GM19455 (cell line): ENCODE results near the gene FAM120A.
"Not testable (repeated sequence)": the region's sequence is repeated elsewhere in the genome, so short reads cannot be mapped to it uniquely, and the experiment has no call there.

ENCODE experiments used
- ATAC-seq: cut with Tn5 transposase; IDR thresholded peaks from one replicate; pipeline ENCODE4 v1.9.1; 2021; ENCODE audit not compliant: unreplicated experiment

Gene FAM120A

GRCh38 chr9:93450945-93451815, at the start of gene FAM120A:
Gene FAM120A, plus strand, starts transcription at chr9:93451685. Its CDS starts 231 bp downstream, at chr9:93451916.
- ATAC-seq: peak; percentile 45

GRCh38 chr9:93406371-93406770, 45.1 kb upstream of the FAM120A start:
- no peak for ATAC-seq

GRCh38 chr9:93413530-93413929, 38.0 kb upstream of the FAM120A start:
- ATAC-seq: no peak

GRCh38 chr9:93415176-93415690, 36.3 kb upstream of the FAM120A start:
- no peak for ATAC-seq

- ATAC-seq: no peak
Observed at GRCh38 chr9:93416530-93417235, 34.8 kb upstream of the FAM120A start.

GRCh38 chr9:93417538-93417937, 33.9 kb upstream of the FAM120A start:
- no peak for ATAC-seq

- ATAC-seq: no peak
Observed at GRCh38 chr9:93419023-93419422, 32.5 kb upstream of the FAM120A start.

GRCh38 chr9:93422977-93423616, 28.4 kb upstream of the FAM120A start:
- no peak for ATAC-seq

- no peak for ATAC-seq
Observed at GRCh38 chr9:93427655-93428379, 23.7 kb upstream of the FAM120A start.

- ATAC-seq: no peak
Observed at GRCh38 chr9:93431539-93432105, 19.9 kb upstream of the FAM120A start.

- no peak for ATAC-seq
Observed at GRCh38 chr9:93432964-93433363, 18.5 kb upstream of the FAM120A start.

- ATAC-seq: no peak
Observed at GRCh38 chr9:93434056-93434455, 17.4 kb upstream of the FAM120A start.

GRCh38 chr9:93435386-93435785, 16.1 kb upstream of the FAM120A start:
- ATAC-seq: no peak

- no peak for ATAC-seq
Observed at GRCh38 chr9:93436218-93436617, 15.3 kb upstream of the FAM120A start.

GRCh38 chr9:93436655-93437407, 14.7 kb upstream of the FAM120A start:
- no peak for ATAC-seq

- ATAC-seq: no peak
Observed at GRCh38 chr9:93437996-93438395, 13.5 kb upstream of the FAM120A start.

- not testable (repeated sequence) for ATAC-seq
Observed at GRCh38 chr9:93439301-93439700, 12.2 kb upstream of the FAM120A start.

- no peak for ATAC-seq
Observed at GRCh38 chr9:93440896-93441580, 10.4 kb upstream of the FAM120A start.

- ATAC-seq: no peak
Observed at GRCh38 chr9:93446073-93446472, 5.4 kb upstream of the FAM120A start.
